Measurements from ENCODE around the gene PTPRM.

- TF ChIP-seq POLR2A (IDR thresholded peaks at IDR 0.05; ENCODE audit: borderline replicate concordance, extremely low read depth, insufficient read depth, insufficient read length): no peak
- TF ChIP-seq TCF7L2 (IDR thresholded peaks at IDR 0.05; ENCODE audit: borderline replicate concordance, extremely low read depth, insufficient read depth, insufficient read length): no peak
- TF ChIP-seq CTCF (IDR thresholded peaks at IDR 0.05 in 2 of 3, conservative IDR thresholded peaks at IDR 0.05 in 1 of 3; ENCODE audit: borderline replicate concordance in 1 of 3, insufficient read depth in 1 of 3, low read depth in 2 of 3, low read length in 2 of 3): no peak
- TF ChIP-seq SIN3A (IDR thresholded peaks at IDR 0.05; ENCODE audit: low read depth): no peak
- no peak for TF ChIP-seq POLR2AphosphoS5 (IDR thresholded peaks at IDR 0.05; ENCODE audit: low read depth, low read length)
- no peak for TF ChIP-seq RAD21 (IDR thresholded peaks at IDR 0.05; ENCODE audit: low read depth)
- no peak for TF ChIP-seq ATF3 (IDR thresholded peaks at IDR 0.05)
- TF ChIP-seq JUND (IDR thresholded peaks at IDR 0.05): no peak
- no peak for TF ChIP-seq SRF (IDR thresholded peaks at IDR 0.05; ENCODE audit: low read depth)
- TF ChIP-seq EZH2 (IDR thresholded peaks at IDR 0.05): no peak
Measured at GRCh38 chr18:7941533-7941932, 374.4 kb downstream of the PTPRM start.

Data from HCT116 (cell line).